Glutamatergic neuron (in vitro differentiated cells): ENCODE results near the gene SIDT1. TPM values are rescaled to one million over a fixed set of nuclear protein-coding genes. Genes with fewer than 3 reads are reported as not detected.

Experiments
- DNase-seq: peaks from one replicate; pipeline ENCODE4 v3.0.0; 2022
- H3K27ac Mint-ChIP-seq: one replicate; pipeline ENCODE4 v1.8.0; 2020; ENCODE audit warnings: mild to moderate bottlenecking, mixed read lengths, inconsistent platforms; ENCODE audit not compliant: unreplicated experiment
- H3K27me3 Mint-ChIP-seq: one replicate; pipeline ENCODE4 v1.8.0; 2020; ENCODE audit warnings: mild to moderate bottlenecking, moderate library complexity, mixed read lengths, inconsistent platforms; ENCODE audit not compliant: unreplicated experiment
- H3K36me3 Mint-ChIP-seq: one replicate; pipeline ENCODE4 v1.8.0; 2020; ENCODE audit warnings: mild to moderate bottlenecking, mixed read lengths, inconsistent platforms; ENCODE audit not compliant: unreplicated experiment
- H3K4me1 Mint-ChIP-seq: one replicate; pipeline ENCODE4 v1.8.0; 2020; ENCODE audit warnings: mild to moderate bottlenecking, low read depth, mixed read lengths, inconsistent platforms; ENCODE audit not compliant: unreplicated experiment
- H3K4me3 Mint-ChIP-seq: one replicate; pipeline ENCODE4 v1.8.0; 2020; ENCODE audit warnings: mild to moderate bottlenecking, mixed read lengths, inconsistent platforms; ENCODE audit not compliant: unreplicated experiment
- H3K9me3 Mint-ChIP-seq: one replicate; pipeline ENCODE4 v1.8.0; 2020; ENCODE audit warnings: mild to moderate bottlenecking, moderate library complexity, mixed read lengths, inconsistent platforms; ENCODE audit not compliant: unreplicated experiment
- CTCF ChIP-seq: fragments of 200-600 bp; sonication (generic); IDR thresholded peaks from one replicate; pipeline ENCODE4 v1.5.0; 2021; ENCODE audit not compliant: partially characterized antibody, unreplicated experiment
- long read RNA-seq: library from polyadenylated mRNA; unstranded; transcript quantifications from one replicate; pipeline ENCODE4 v2.0.0, GENCODE V29; 2020; ENCODE audit not compliant: unreplicated experiment
- total RNA-seq: library from RNA; stranded (reverse); fragmentation: NEBNext Ultra II Directional; extraction: Animal tissue kit (Norgen Biotek cat#: 25700); gene quantifications from one replicate; pipeline ENCODE4 v1.2.1, GENCODE V29; 2021; ENCODE audit not compliant: unreplicated experiment

The SIDT1 gene
- not detected for total RNA-seq
- long read RNA-seq = 0 reads

DNA sequence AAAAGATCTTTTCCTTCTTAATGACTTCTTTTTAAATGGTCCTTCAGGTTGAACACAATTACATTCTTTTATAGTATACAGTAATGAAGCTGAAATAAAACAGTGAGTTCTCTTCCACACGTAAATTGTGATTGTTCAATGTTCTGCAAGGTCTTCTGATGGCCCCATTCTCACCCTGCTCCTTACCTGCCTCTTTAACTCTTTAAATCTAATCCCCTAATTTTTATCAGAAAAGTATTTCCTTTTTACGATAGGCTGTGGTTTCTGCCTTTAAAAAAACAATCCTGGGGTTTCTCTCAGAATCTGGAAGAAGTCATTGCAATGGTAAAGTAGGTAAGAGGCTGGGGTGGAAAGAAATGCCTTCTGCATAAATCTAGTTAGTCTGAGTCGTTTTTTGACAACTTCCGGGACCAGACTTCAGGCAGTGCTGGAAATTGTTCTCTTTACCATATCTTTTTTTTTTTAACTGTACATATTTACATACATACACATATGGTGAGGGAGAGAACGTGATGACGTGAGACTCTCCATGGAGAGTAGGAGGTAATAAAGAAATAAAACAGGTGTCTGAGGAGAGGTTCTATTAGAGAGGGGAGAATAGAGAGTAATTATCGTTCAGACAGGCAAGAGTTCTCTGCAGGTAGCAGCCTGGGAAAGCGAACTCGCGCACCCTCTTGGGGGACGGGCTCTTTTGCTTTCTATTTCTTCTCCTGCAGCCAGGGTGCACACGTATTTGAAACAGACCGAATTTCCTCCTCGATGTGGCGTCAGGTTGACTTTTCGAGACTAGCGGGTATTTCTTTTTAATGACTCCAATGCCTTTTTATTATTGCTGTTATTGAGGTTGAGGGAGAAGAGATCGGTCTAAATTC, at the start of gene SIDT1:
SIDT1 (plus strand) TSS at position 730 of the 872 bp plus-strand sequence. CDS start 467 bp downstream, outside the sequence.
- no peaks in the 10 kb centered on the region for H3K36me3 Mint-ChIP-seq
- H3K4me1 Mint-ChIP-seq = peaks cover 3% of the 10 kb centered on the region
- peak within 1 kb of the TSS; percentile 95 for H3K4me3 Mint-ChIP-seq
- no peak within 1 kb of the TSS for H3K27ac Mint-ChIP-seq
- H3K9me3 Mint-ChIP-seq = no peaks in the 10 kb centered on the region
- peaks cover 17% of the 10 kb centered on the region for H3K27me3 Mint-ChIP-seq
- TF ChIP-seq CTCF = no peak
- DNase-seq = no peak

GRCh38 chr3:113485161-113485609, 47.2 kb upstream of the SIDT1 start:
- no peak overlapping the region for H3K27ac Mint-ChIP-seq
- peaks cover 3% of the 10 kb centered on the region for H3K9me3 Mint-ChIP-seq
- H3K36me3 Mint-ChIP-seq = no peaks in the 10 kb centered on the region
- H3K4me1 Mint-ChIP-seq = no peaks in the 10 kb centered on the region
- no peak overlapping the region for H3K4me3 Mint-ChIP-seq
- no peaks in the 10 kb centered on the region for H3K27me3 Mint-ChIP-seq
- DNase-seq = no peak
- no peak for TF ChIP-seq CTCF

DNA sequence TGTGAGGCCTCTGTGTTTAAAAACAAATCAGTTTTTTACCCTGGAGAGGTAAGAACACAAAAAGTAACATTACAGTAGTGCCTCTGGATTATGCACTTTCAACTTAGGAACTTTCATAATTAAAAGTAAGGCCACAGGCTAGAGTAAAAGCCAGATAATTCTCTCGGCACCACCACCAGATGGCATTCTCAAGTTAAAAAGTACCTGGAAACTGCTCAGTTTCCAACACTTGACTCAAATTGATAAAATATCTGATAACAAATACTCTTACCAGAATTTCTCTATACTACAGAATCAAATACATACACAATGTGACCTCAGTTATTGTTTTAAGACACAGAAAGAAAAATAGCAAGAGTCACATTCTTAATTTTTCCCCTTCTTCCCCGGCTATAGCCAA, 37.3 kb upstream of the SIDT1 start:
- Mint-ChIP-seq H3K27me3 (no peaks in the 10 kb centered on the region), H3K36me3 (no peaks in the 10 kb centered on the region), H3K9me3 (no peaks in the 10 kb centered on the region), H3K27ac (no peak overlapping the region), H3K4me1 (no peaks in the 10 kb centered on the region), H3K4me3 (no peak overlapping the region)
- no peak for TF ChIP-seq CTCF
- no peak for DNase-seq

DNA sequence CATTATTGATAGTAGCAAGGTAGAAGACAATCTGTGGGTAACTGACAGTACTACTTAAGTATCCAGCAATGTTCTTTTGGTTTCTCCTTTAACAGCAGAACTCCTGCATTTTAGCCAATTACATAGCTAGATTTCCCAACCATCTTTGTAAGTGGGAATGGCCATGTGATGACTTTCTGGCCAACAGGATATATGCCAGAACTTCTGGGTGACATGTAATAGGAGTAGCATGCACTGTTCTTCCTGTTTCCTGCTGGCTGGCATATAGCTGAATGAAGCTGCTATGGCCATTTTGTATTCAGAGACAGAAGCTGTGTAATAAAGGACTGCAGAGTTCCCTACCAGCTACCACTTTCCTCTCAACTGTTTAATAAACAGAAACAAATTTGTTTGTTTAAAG, 35.4 kb upstream of the SIDT1 start:
- H3K36me3 Mint-ChIP-seq = no peaks in the 10 kb centered on the region

More for the DNA sequence above, 35.4 kb upstream of the SIDT1 start:
- Mint-ChIP-seq H3K9me3 (no peaks in the 10 kb centered on the region), H3K4me1 (no peaks in the 10 kb centered on the region), H3K27me3 (no peaks in the 10 kb centered on the region), H3K4me3 (no peak overlapping the region), H3K27ac (no peak overlapping the region)
- DNase-seq = no peak
- TF ChIP-seq CTCF = no peak
